Measurements from ENCODE around the gene CTSW. TPM values are rescaled to one million over a fixed set of nuclear protein-coding genes. Genes with fewer than 3 reads are reported as not detected.
A peak's percentile ranks its signal among the peaks of the same experiment; 100 is the strongest.
"Not testable (repeated sequence)": the region's sequence is repeated elsewhere in the genome, so short reads cannot be mapped to it uniquely, and the experiment has no call there.

CTSW gene, protein sequence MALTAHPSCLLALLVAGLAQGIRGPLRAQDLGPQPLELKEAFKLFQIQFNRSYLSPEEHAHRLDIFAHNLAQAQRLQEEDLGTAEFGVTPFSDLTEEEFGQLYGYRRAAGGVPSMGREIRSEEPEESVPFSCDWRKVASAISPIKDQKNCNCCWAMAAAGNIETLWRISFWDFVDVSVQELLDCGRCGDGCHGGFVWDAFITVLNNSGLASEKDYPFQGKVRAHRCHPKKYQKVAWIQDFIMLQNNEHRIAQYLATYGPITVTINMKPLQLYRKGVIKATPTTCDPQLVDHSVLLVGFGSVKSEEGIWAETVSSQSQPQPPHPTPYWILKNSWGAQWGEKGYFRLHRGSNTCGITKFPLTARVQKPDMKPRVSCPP
- total RNA-seq (under 1 TPM; 0.20 to 0.39 TPM), polyA plus RNA-seq (ENCODE audit: insufficient read length in 2 of 2) (under 1 TPM; 0.51 to 0.96 TPM)
- long read RNA-seq, donor 1, partial matches to known transcripts = 0 of 1 reads
- long read RNA-seq, donor 1, other reads (novel, unspliced or antisense) = 0 of 1 reads
- long read RNA-seq, donor 2 = 0 reads
- long read RNA-seq, donor 3 = 0 reads
- long read RNA-seq, donor 4, partial matches to known transcripts = 99 of 141 reads
- long read RNA-seq, donor 4, other reads (novel, unspliced or antisense) = 41 of 141 reads

DNA sequence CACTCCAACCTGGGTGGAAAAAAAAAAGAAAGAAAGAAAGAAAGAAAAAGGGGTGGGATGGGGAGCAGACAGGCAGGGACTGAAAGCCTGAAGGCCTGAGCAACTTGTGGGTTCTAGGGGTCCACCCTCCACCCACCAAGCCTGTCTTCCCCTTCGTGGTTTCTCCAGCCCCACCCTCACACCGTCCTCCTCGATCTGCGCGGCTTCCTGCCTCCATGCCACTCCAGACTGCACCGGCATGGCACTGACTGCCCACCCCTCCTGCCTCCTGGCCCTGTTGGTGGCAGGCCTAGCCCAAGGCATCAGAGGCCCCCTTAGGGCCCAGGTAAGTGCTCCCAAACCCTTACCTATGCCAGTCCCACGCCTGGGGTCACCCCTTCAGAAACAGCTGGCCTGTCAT lies at the start of gene CTSW:
CTSW (plus strand) TSS at position 221 of the 400 bp plus-strand sequence; CDS start at position 239, 18 bp downstream.
- WGBS (ENCODE audit: insufficient coverage) = 57% methylated on average over 6 of the region's 7 CpGs
- DNase-seq (ENCODE audit: low read depth in 4 of 6, low spot score in 6 of 6) = no peak
- no peak within 1 kb of the TSS for H3K27ac ChIP-seq (ENCODE audit: low read depth, low read length)
- H3K4me1 ChIP-seq (ENCODE audit: control insufficient read depth, insufficient read depth, low read length) = peaks cover 6% of the 10 kb centered on the region
- peaks cover 38% of the 10 kb centered on the region for H3K36me3 ChIP-seq (ENCODE audit: control insufficient read depth, insufficient read depth, low read length)
- no peaks in the 10 kb centered on the region for H3K9me3 ChIP-seq (ENCODE audit: control insufficient read depth, insufficient read depth, low read length)
- no peak within 1 kb of the TSS for H3K4me3 ChIP-seq (ENCODE audit: low read depth, low read length)
- no peaks in the 10 kb centered on the region for H3K27me3 ChIP-seq (ENCODE audit: control insufficient read depth, insufficient read depth, low read length)

DNA sequence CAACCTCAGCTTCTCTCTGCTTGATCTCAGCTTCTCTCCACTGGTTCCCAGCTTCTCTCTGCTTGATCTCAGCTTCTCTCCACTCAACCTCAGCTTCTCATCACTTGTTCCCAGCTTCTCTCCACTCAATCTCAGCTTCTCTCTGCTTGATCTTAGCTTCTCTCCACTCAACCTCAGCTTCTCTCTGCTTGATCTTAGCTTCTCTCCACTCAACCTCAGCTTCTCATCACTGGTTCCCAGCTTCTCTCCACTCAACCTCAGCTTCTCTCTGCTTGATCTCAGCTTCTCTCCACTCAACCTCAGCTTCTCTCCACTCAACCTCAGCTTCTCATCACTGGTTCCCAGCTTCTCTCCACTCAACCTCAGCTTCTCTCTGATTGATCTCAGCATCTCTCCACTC lies 47.4 kb upstream of the CTSW start:
- not testable (repeated sequence) for H3K27ac ChIP-seq (ENCODE audit: low read depth, low read length); H3K9me3 ChIP-seq (ENCODE audit: control insufficient read depth, insufficient read depth, low read length); H3K27me3 ChIP-seq (ENCODE audit: control insufficient read depth, insufficient read depth, low read length); DNase-seq (ENCODE audit: low read depth in 4 of 6, low spot score in 6 of 6); H3K36me3 ChIP-seq (ENCODE audit: control insufficient read depth, insufficient read depth, low read length); H3K4me3 ChIP-seq (ENCODE audit: low read depth, low read length)
- H3K4me1 ChIP-seq (ENCODE audit: control insufficient read depth, insufficient read depth, low read length) = peaks cover 15% of the 10 kb centered on the region

DNA sequence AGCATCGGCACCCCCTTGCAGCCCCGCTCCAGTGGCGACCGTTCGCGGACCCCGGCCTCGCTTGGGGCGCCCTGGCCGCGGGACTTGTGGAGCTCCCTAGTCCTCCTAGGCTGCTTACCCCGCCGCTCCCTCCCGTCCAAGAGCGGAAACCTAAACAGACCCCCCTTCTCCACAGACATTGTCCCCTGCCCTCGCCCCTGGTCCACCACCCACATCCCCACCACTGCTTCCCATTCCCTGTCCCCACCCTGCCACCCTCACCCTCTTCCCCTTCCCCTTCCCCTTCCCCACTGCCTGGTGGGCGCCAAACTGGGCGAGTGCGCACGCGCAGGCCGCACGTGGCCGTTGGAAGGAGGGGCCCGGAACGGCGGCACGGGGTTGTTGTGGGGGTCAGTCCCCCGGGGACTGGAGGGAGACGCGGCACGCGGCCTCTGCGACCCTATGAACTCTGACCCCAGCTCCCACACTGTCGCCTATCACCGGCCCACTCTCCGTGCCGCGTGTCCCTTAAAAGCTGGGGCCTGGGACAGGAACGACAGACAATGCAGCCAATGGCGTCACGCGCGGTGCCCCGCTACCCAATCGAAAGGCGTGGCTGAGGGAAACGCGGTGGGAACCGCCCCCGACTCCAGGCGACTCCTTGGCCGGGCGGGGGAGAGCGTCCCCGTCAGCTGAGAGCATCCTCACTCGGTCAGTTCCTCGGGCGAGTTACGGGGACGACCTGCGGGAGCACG lies 46.2 kb upstream of the CTSW start, which contains the start of gene SNX32:
SNX32 (plus strand) TSS at position 667 of the 734 bp plus-strand sequence. CDS start 103 bp downstream, outside the sequence.
- H3K27me3 ChIP-seq (ENCODE audit: control insufficient read depth, insufficient read depth, low read length) = no peaks in the 10 kb centered on the region
- H3K36me3 ChIP-seq (ENCODE audit: control insufficient read depth, insufficient read depth, low read length) = no peaks in the 10 kb centered on the region
- peaks cover 15% of the 10 kb centered on the region for H3K4me1 ChIP-seq (ENCODE audit: control insufficient read depth, insufficient read depth, low read length)
- H3K27ac ChIP-seq (ENCODE audit: low read depth, low read length) = peak within 1 kb of the TSS; percentile 76
- H3K9me3 ChIP-seq (ENCODE audit: control insufficient read depth, insufficient read depth, low read length) = no peaks in the 10 kb centered on the region
- peak; percentile 89 to 99 (median 92) for DNase-seq (ENCODE audit: low read depth in 4 of 6, low spot score in 6 of 6)
- peak within 1 kb of the TSS; percentile 96 for H3K4me3 ChIP-seq (ENCODE audit: low read depth, low read length)
- under 1% methylated on average over 62 of the region's 63 CpGs for WGBS (ENCODE audit: insufficient coverage)

DNA sequence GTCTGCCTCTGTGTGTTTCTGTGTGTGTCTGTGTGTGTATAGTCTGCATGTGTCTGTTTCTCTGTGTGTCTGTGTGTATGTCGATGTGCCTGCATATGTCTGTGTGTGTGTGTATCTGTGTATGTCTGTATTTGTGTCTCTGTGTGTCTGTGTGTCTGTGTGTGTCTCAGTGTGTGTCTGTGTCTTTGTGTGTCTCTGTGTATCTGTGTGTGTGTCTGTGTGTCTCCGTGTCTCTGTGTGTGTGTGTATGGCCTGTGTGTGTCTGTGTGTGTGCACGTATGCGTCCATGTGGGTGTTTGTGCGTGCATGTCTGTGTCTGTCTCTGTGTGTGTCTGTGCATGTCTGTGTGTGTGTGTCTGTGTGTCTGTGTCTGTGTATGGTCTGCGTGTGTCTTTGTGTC lies 45.4 kb upstream of the CTSW start:
- Histone ChIP-seq H3K4me3 (ENCODE audit: low read depth, low read length) (peak overlapping the region; percentile 96), H3K9me3 (ENCODE audit: control insufficient read depth, insufficient read depth, low read length) (no peaks in the 10 kb centered on the region), H3K36me3 (ENCODE audit: control insufficient read depth, insufficient read depth, low read length) (no peaks in the 10 kb centered on the region), H3K27me3 (ENCODE audit: control insufficient read depth, insufficient read depth, low read length) (no peaks in the 10 kb centered on the region), H3K4me1 (ENCODE audit: control insufficient read depth, insufficient read depth, low read length) (peaks cover 15% of the 10 kb centered on the region), H3K27ac (ENCODE audit: low read depth, low read length) (no peak overlapping the region)
- DNase-seq (ENCODE audit: low read depth in 4 of 6, low spot score in 6 of 6) = no peak
- WGBS (ENCODE audit: insufficient coverage) = 31% methylated on average over 6 of the region's 6 CpGs

DNA sequence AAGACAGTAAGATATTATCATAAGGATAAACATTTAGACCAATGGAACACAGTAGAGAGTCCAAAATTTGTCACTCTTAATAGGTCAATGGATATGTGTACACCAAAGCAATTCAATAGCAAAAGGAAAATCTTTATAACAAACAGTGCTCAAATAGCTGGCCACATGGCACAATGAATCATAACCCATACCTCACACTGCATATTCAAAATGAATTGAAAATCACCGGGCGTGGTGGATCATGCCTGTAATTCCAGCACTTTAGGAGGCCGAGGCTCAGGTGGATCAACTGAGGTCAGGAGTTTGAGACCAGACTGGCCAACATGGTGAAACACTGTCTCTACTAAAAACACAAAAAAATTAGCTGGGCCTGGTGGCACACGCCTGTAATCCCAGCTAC lies 37.5 kb upstream of the CTSW start:
- no peaks in the 10 kb centered on the region for H3K36me3 ChIP-seq (ENCODE audit: control insufficient read depth, insufficient read depth, low read length)
- no peaks in the 10 kb centered on the region for H3K27me3 ChIP-seq (ENCODE audit: control insufficient read depth, insufficient read depth, low read length)
- H3K4me3 ChIP-seq (ENCODE audit: low read depth, low read length) = no peak overlapping the region
- 85% methylated on average over 3 of the region's 4 CpGs for WGBS (ENCODE audit: insufficient coverage)
- H3K27ac ChIP-seq (ENCODE audit: low read depth, low read length) = no peak overlapping the region
- DNase-seq (ENCODE audit: low read depth in 4 of 6, low spot score in 6 of 6) = no peak
- no peaks in the 10 kb centered on the region for H3K4me1 ChIP-seq (ENCODE audit: control insufficient read depth, insufficient read depth, low read length)
- H3K9me3 ChIP-seq (ENCODE audit: control insufficient read depth, insufficient read depth, low read length) = no peaks in the 10 kb centered on the region

DNA sequence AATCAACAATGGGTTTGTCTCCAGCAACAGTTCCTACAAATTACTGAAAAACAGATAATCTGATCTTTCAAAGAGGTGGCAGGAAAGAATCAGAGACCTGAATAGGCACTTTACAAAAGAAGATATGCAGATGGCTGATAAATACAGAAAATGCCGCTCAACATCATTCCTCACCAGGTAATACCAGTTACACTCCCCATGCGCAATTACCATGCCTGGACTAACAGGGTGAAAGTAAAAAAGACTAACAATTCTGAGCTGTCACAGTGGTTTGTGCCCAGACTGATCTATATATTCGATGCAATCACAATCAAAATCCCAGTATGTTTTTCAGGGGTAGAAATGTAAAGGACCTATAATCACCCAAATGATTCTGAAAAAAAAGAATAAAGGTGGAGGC lies 35.8 kb upstream of the CTSW start:
- Histone ChIP-seq H3K4me1 (ENCODE audit: control insufficient read depth, insufficient read depth, low read length) (no peaks in the 10 kb centered on the region), H3K9me3 (ENCODE audit: control insufficient read depth, insufficient read depth, low read length) (no peaks in the 10 kb centered on the region), H3K27ac (ENCODE audit: low read depth, low read length) (no peak overlapping the region), H3K27me3 (ENCODE audit: control insufficient read depth, insufficient read depth, low read length) (no peaks in the 10 kb centered on the region), H3K4me3 (ENCODE audit: low read depth, low read length) (no peak overlapping the region), H3K36me3 (ENCODE audit: control insufficient read depth, insufficient read depth, low read length) (no peaks in the 10 kb centered on the region)
- WGBS (ENCODE audit: insufficient coverage) = no CpG with 5 or more reads among the region's 3 CpGs
- no peak for DNase-seq (ENCODE audit: low read depth in 4 of 6, low spot score in 6 of 6)

DNA sequence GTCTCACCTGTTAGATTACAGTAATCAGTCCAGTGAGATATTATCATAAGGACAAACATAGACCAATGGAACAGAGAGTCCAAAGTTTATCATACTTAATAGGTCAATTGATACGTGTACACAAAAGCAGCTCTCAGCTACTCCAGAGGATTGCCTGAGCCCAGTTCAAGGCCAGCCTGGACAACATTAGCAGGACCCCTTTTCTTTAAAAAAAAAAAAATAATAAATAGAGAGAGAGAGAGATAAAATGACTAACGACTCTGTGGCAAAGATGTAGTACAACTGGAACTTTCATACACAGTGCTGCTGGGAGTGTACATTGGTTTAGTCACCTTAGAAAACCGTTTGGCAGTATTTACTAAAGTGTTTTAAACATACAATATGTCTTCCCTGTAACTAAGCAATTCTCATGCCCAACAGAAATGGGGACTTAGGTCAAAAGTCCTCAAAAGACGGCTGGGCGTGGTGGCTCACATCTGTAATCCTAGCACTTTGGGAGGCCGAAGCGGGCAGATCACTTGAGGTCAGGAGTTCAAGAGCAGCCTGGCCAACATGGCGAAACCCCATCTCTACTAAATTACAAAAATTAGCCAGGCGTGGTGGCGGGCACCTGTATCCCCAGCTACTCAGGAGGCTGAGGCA lies 35.3 kb upstream of the CTSW start:
- DNase-seq (ENCODE audit: low read depth in 4 of 6, low spot score in 6 of 6) = no peak
- no peaks in the 10 kb centered on the region for H3K4me1 ChIP-seq (ENCODE audit: control insufficient read depth, insufficient read depth, low read length)
- H3K36me3 ChIP-seq (ENCODE audit: control insufficient read depth, insufficient read depth, low read length) = no peaks in the 10 kb centered on the region
- H3K4me3 ChIP-seq (ENCODE audit: low read depth, low read length) = no peak overlapping the region
- H3K27me3 ChIP-seq (ENCODE audit: control insufficient read depth, insufficient read depth, low read length) = no peaks in the 10 kb centered on the region
- no peak overlapping the region for H3K27ac ChIP-seq (ENCODE audit: low read depth, low read length)
- 98% methylated on average over 7 of the region's 10 CpGs for WGBS (ENCODE audit: insufficient coverage)
- no peaks in the 10 kb centered on the region for H3K9me3 ChIP-seq (ENCODE audit: control insufficient read depth, insufficient read depth, low read length)

DNA sequence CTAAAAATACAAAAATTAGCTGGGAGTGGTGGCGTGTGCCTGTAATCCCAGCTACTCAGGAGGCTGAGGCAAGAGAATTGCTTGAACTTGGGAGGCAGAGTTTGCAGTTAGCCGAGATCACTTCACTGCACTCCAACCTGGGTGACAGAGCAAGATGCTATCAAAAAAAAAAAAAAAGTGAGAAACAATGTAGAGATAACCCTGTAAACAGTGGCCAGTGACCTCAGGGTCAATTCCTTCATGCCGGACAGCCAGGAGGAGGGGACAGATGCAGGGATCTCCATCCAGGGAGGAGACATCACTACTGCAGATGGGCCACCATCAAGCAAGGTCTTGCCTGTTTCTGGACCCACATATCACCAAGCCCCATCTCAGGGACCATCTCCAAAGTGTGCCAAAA lies 31.9 kb upstream of the CTSW start:
- Histone ChIP-seq H3K27me3 (ENCODE audit: control insufficient read depth, insufficient read depth, low read length) (no peaks in the 10 kb centered on the region), H3K4me3 (ENCODE audit: low read depth, low read length) (no peak overlapping the region), H3K4me1 (ENCODE audit: control insufficient read depth, insufficient read depth, low read length) (no peaks in the 10 kb centered on the region), H3K27ac (ENCODE audit: low read depth, low read length) (no peak overlapping the region), H3K9me3 (ENCODE audit: control insufficient read depth, insufficient read depth, low read length) (no peaks in the 10 kb centered on the region), H3K36me3 (ENCODE audit: control insufficient read depth, insufficient read depth, low read length) (peaks cover 31% of the 10 kb centered on the region)
- WGBS (ENCODE audit: insufficient coverage) = 94% methylated on average over 2 of the region's 3 CpGs
- DNase-seq (ENCODE audit: low read depth in 4 of 6, low spot score in 6 of 6) = no peak

DNA sequence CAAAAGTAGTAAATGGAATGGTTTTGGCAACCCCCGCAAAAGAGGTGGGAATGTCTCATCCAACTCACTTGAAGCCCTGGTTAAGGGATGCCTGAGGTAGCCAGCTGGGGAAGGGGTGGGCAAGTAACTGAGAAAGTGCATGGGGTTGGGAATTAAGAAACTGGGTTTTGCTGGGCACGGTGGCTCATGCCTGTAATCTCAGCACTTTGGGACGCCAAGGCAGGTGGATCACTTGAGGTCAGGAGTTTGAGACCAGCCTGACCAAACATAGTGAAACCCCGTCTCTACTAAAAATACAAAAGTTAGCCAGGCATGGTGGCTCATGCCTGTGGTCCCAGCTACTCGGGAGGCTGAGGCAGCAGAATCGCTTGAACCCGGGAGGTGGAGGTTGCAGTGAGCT lies 30.9 kb upstream of the CTSW start:
- not testable (repeated sequence) for H3K27ac ChIP-seq (ENCODE audit: low read depth, low read length); H3K9me3 ChIP-seq (ENCODE audit: control insufficient read depth, insufficient read depth, low read length); H3K4me3 ChIP-seq (ENCODE audit: low read depth, low read length); H3K27me3 ChIP-seq (ENCODE audit: control insufficient read depth, insufficient read depth, low read length); H3K4me1 ChIP-seq (ENCODE audit: control insufficient read depth, insufficient read depth, low read length)
- H3K36me3 ChIP-seq (ENCODE audit: control insufficient read depth, insufficient read depth, low read length) = peaks cover 41% of the 10 kb centered on the region
- 87% methylated on average over 6 of the region's 7 CpGs for WGBS (ENCODE audit: insufficient coverage)
- DNase-seq (ENCODE audit: low read depth in 4 of 6, low spot score in 6 of 6) = peak in 1 of 6 donors; percentile 3

All from spinal cord (tissue), 10 donors.